Measurements from ENCODE around the gene ARHGAP15. TPM values are rescaled to one million over a fixed set of nuclear protein-coding genes. Genes with fewer than 3 reads are reported as not detected.
A peak's percentile ranks its signal among the peaks of the same experiment; 100 is the strongest.

Gene ARHGAP15
- total RNA-seq, 3 donors from 2014 or later (not counting 1 experiment from before 2014, with no cell fraction given): 148 to 168 (median 165) TPM

DNA sequence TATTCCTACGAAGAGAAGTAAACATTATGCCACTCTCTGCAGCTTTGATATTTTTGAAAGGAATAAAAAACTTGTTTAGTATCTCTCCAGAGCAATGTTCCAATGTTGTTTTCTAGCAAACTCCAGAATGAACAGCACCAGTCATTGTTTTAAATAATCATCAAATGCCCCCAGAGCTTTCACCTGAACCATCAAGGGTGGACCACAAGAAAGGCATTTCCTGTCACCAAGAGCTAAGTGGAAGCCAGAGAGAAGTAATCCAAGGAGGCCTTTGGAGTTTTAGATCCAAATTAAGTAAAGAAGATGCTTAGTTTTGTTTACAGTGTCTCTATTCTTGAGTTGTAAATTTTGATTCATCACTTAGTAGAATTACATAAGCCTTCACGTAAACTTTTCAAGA lies 559.0 kb downstream of the ARHGAP15 start:
- Mint-ChIP-seq H3K4me1 (peaks cover 5 to 23% of the 10 kb centered on the region in 2 donors), H3K27me3 (ENCODE audit: low read depth in 2 of 2) (no peaks in the 10 kb centered on the region)
- ATAC-seq: no peak

DNA sequence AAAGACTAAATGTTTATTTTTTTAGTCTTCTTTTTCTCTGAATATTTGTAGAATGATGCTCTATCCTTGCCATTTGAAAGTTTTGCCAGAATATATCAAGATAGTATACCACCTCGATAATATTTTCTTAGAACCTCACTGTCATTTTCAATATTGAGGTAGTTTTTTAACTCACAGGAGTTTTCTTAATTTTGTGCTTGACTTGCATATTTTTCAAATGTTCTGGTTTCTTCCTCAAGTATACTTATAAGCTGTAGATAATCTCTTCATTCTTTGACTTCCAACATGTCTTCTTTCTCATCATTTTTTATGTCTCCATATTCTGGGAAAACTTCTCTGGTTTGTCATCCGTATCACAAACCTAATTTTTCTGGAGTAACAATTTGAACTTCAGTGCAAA lies 559.6 kb downstream of the ARHGAP15 start:
- ATAC-seq (no peak), DNase-seq (no peak)
- no peaks in the 10 kb centered on the region for H3K27me3 ChIP-seq (ENCODE audit: control insufficient read depth, insufficient read depth, low read length)
- Mint-ChIP-seq H3K27me3 (ENCODE audit: low read depth in 2 of 2) (no peaks in the 10 kb centered on the region), H3K4me1 (peaks cover 5 to 23% of the 10 kb centered on the region in 2 donors), H3K9me3 (peaks cover 0 to 2% of the 10 kb centered on the region in 2 donors), H3K27ac (no peak overlapping the region), H3K36me3 (no peaks in the 10 kb centered on the region), H3K4me3 (no peak overlapping the region)
- H3K9me3 ChIP-seq (ENCODE audit: control insufficient read depth, insufficient read depth, low read length): no peaks in the 10 kb centered on the region
- H3K27ac ChIP-seq (ENCODE audit: low read length): no peak overlapping the region
- WGBS (ENCODE audit: insufficient coverage): 94% methylated on average over 1 of the region's 2 CpGs
- no peak overlapping the region for H3K4me3 ChIP-seq (ENCODE audit: low read length)
- H3K36me3 ChIP-seq (ENCODE audit: control insufficient read depth, insufficient read depth, low read length): no peaks in the 10 kb centered on the region
- TF ChIP-seq, protein P1, sequence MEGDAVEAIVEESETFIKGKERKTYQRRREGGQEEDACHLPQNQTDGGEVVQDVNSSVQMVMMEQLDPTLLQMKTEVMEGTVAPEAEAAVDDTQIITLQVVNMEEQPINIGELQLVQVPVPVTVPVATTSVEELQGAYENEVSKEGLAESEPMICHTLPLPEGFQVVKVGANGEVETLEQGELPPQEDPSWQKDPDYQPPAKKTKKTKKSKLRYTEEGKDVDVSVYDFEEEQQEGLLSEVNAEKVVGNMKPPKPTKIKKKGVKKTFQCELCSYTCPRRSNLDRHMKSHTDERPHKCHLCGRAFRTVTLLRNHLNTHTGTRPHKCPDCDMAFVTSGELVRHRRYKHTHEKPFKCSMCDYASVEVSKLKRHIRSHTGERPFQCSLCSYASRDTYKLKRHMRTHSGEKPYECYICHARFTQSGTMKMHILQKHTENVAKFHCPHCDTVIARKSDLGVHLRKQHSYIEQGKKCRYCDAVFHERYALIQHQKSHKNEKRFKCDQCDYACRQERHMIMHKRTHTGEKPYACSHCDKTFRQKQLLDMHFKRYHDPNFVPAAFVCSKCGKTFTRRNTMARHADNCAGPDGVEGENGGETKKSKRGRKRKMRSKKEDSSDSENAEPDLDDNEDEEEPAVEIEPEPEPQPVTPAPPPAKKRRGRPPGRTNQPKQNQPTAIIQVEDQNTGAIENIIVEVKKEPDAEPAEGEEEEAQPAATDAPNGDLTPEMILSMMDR (IDR thresholded peaks at IDR 0.05): no peak
- H3K4me1 ChIP-seq (ENCODE audit: control insufficient read depth, insufficient read depth, low read length): no peaks in the 10 kb centered on the region
- intact Hi-C loops (cut with micrococcal nuclease): no loop called here

More for the DNA sequence above, 559.0 kb downstream of the ARHGAP15 start:
- TF ChIP-seq, protein P1 (IDR thresholded peaks at IDR 0.05): no peak
- intact Hi-C loops (cut with micrococcal nuclease): no loop called here
- no peaks in the 10 kb centered on the region for H3K27me3 ChIP-seq (ENCODE audit: control insufficient read depth, insufficient read depth, low read length)
- no peak overlapping the region for H3K4me3 Mint-ChIP-seq
- H3K27ac ChIP-seq (ENCODE audit: low read length): no peak overlapping the region
- H3K36me3 Mint-ChIP-seq: no peaks in the 10 kb centered on the region
- no CpG with 5 or more reads among the region's 2 CpGs for WGBS (ENCODE audit: insufficient coverage)
- H3K4me3 ChIP-seq (ENCODE audit: low read length): no peak overlapping the region
- no peaks in the 10 kb centered on the region for H3K9me3 ChIP-seq (ENCODE audit: control insufficient read depth, insufficient read depth, low read length)
- no peaks in the 10 kb centered on the region for H3K36me3 ChIP-seq (ENCODE audit: control insufficient read depth, insufficient read depth, low read length)
- H3K27ac Mint-ChIP-seq: no peak overlapping the region
- H3K9me3 Mint-ChIP-seq: peaks cover 0 to 2% of the 10 kb centered on the region in 2 donors
- no peaks in the 10 kb centered on the region for H3K4me1 ChIP-seq (ENCODE audit: control insufficient read depth, insufficient read depth, low read length)
- peak in 1 of 2 donors; percentile 10 for DNase-seq

DNA sequence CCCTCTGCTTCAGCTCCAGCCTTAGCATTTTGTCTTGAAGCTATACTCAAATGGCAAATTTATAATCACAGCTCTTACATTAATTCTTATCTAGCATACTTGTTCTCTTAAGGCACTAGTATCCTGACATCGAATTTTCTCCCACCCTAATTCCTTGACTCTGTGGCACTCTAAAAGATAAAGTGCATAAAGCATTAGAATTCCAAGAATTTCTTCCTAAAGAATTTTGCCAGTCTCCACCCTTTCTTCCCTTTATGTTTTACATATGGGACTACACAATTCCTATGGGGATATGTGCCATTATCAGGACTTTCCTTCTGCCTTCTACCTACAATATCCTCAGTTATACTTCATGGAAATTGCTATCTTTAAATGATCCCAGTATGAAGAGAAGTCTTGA lies 560.3 kb downstream of the ARHGAP15 start:
- intact Hi-C loops (cut with micrococcal nuclease): no loop called here
- DNase-seq (no peak), ATAC-seq (no peak)
- 100% methylated on average over 1 of the region's 1 CpG for WGBS (ENCODE audit: insufficient coverage)
- H3K4me1 Mint-ChIP-seq: peaks cover 5 to 23% of the 10 kb centered on the region in 2 donors
- peaks cover 0 to 2% of the 10 kb centered on the region in 2 donors for H3K9me3 Mint-ChIP-seq
- H3K27ac ChIP-seq (ENCODE audit: low read length): no peak overlapping the region
- no peak overlapping the region for H3K27ac Mint-ChIP-seq
- no peaks in the 10 kb centered on the region for H3K9me3 ChIP-seq (ENCODE audit: control insufficient read depth, insufficient read depth, low read length)
- TF ChIP-seq, protein P1 (IDR thresholded peaks at IDR 0.05): no peak
- H3K27me3 Mint-ChIP-seq (ENCODE audit: low read depth in 2 of 2): no peaks in the 10 kb centered on the region
- no peaks in the 10 kb centered on the region for H3K36me3 Mint-ChIP-seq
- no peaks in the 10 kb centered on the region for H3K4me1 ChIP-seq (ENCODE audit: control insufficient read depth, insufficient read depth, low read length)
- no peaks in the 10 kb centered on the region for H3K27me3 ChIP-seq (ENCODE audit: control insufficient read depth, insufficient read depth, low read length)
- no peak overlapping the region for H3K4me3 ChIP-seq (ENCODE audit: low read length)
- no peaks in the 10 kb centered on the region for H3K36me3 ChIP-seq (ENCODE audit: control insufficient read depth, insufficient read depth, low read length)
- H3K4me3 Mint-ChIP-seq: no peak overlapping the region

DNA sequence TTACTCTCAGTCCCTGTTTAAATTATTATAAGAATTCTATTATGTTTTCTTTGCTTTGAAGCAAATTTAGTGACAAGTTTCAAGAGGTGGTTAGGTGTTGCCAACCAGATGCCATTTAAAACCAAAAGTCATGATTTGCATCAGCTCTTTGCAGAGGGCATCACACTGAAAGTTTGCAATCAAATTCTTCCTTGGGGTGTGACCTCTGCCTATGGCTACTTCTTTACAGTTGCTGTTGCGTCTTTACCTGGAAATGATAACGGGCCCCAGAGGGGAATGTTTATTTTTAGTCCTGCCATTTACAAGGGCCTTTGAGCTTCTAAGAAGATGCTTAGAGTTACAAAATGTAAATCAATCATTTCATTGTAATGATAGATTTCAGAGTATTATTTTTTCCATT lies 561.0 kb downstream of the ARHGAP15 start:
- DNase-seq: no peak
- no peaks in the 10 kb centered on the region for H3K36me3 ChIP-seq (ENCODE audit: control insufficient read depth, insufficient read depth, low read length)
- H3K27ac ChIP-seq (ENCODE audit: low read length): no peak overlapping the region
- whole genome bisulfite sequencing (ENCODE audit: insufficient coverage): 80% methylated on average over 2 of the region's 2 CpGs
- H3K4me3 Mint-ChIP-seq: no peak overlapping the region
- H3K9me3 Mint-ChIP-seq: peaks cover 0 to 2% of the 10 kb centered on the region in 2 donors
- intact Hi-C loops (cut with micrococcal nuclease): no loop called here
- H3K4me3 ChIP-seq (ENCODE audit: low read length): no peak overlapping the region
- H3K4me1 Mint-ChIP-seq: peaks cover 5 to 23% of the 10 kb centered on the region in 2 donors
- no peak overlapping the region for H3K27ac Mint-ChIP-seq
- H3K9me3 ChIP-seq (ENCODE audit: control insufficient read depth, insufficient read depth, low read length): no peaks in the 10 kb centered on the region
- H3K4me1 ChIP-seq (ENCODE audit: control insufficient read depth, insufficient read depth, low read length): no peaks in the 10 kb centered on the region
- no peak for ATAC-seq
- no peaks in the 10 kb centered on the region for H3K27me3 Mint-ChIP-seq (ENCODE audit: low read depth in 2 of 2)
- no peaks in the 10 kb centered on the region for H3K27me3 ChIP-seq (ENCODE audit: control insufficient read depth, insufficient read depth, low read length)
- no peaks in the 10 kb centered on the region for H3K36me3 Mint-ChIP-seq
- TF ChIP-seq, protein P1 (IDR thresholded peaks at IDR 0.05): no peak

Data from natural killer cell (primary cell).